Ishikawa (cell line): ENCODE measurements around the gene COA3.

Experiments used
- CEBPB ChIP-seq: IDR thresholded peaks from 2 replicates; pipeline ENCODE4 v1.6.1; 2012
- CREB1 ChIP-seq: IDR thresholded peaks from 2 replicates; pipeline ENCODE4 v1.6.1; 2012; ENCODE audit warnings: low read depth
- EGR1 ChIP-seq: IDR thresholded peaks from 2 replicates; pipeline ENCODE4 v1.6.1; 2012
- EP300 ChIP-seq: IDR thresholded peaks from 2 replicates; pipeline ENCODE4 v1.6.1; 2012; ENCODE audit warnings: borderline replicate concordance
- FOXM1 ChIP-seq: IDR thresholded peaks from 2 replicates; pipeline ENCODE4 v1.6.1; 2012; ENCODE audit warnings: low read depth, borderline replicate concordance
- MAX ChIP-seq: IDR thresholded peaks from 2 replicates; pipeline ENCODE4 v1.6.1; 2012
- NFIC ChIP-seq: IDR thresholded peaks from 2 replicates; pipeline ENCODE4 v1.6.1; 2012
- RAD21 ChIP-seq: IDR thresholded peaks from 2 replicates; pipeline ENCODE4 v1.6.1; 2012; ENCODE audit warnings: low read depth
- REST ChIP-seq: IDR thresholded peaks from 2 replicates; pipeline ENCODE4 v1.6.1; 2012; ENCODE audit warnings: low read depth, mild to moderate bottlenecking
- TAF1 ChIP-seq: IDR thresholded peaks from 2 replicates; pipeline ENCODE4 v1.6.1; 2012; ENCODE audit warnings: low read depth, mild to moderate bottlenecking
- TCF12 ChIP-seq: IDR thresholded peaks from 2 replicates; pipeline ENCODE4 v1.6.1; 2012; ENCODE audit warnings: low read depth
- TEAD4 ChIP-seq: IDR thresholded peaks from 2 replicates; pipeline ENCODE4 v1.6.1; 2012
- USF1 ChIP-seq: IDR thresholded peaks from 2 replicates; pipeline ENCODE4 v1.6.1; 2012
- YY1 ChIP-seq: IDR thresholded peaks from 2 replicates; pipeline ENCODE4 v1.6.1; 2012; ENCODE audit warnings: low read depth
- ZBTB7A ChIP-seq: IDR thresholded peaks from 2 replicates; pipeline ENCODE4 v1.6.1; 2012; ENCODE audit warnings: low read depth

COA3 gene

GRCh38 chr17:42781639-42782165, 16.8 kb downstream of the COA3 start:
- TF ChIP-seq YY1 = no peak
- no peak for TF ChIP-seq FOXM1
- TF ChIP-seq RAD21 = no peak
- no peak for TF ChIP-seq TCF12
- no peak for TF ChIP-seq ZBTB7A
- no peak for TF ChIP-seq TAF1
- no peak for TF ChIP-seq TEAD4
- TF ChIP-seq MAX = no peak
- no peak for TF ChIP-seq CEBPB
- no peak for TF ChIP-seq NFIC
- TF ChIP-seq EP300 = no peak
- TF ChIP-seq CREB1 = no peak
- TF ChIP-seq USF1 = no peak
- no peak for TF ChIP-seq EGR1

GRCh38 chr17:42780851-42781638, 17.5 kb downstream of the COA3 start:
- TF ChIP-seq RAD21 (no peak), TCF12 (no peak), YY1 (no peak), EGR1 (no peak), CREB1 (no peak), EP300 (no peak), REST (no peak), NFIC (no peak), TEAD4 (no peak), USF1 (no peak), TAF1 (no peak), ZBTB7A (no peak)

GRCh38 chr17:42779936-42780850, 18.3 kb downstream of the COA3 start, which contains the start of gene WNK4:
Gene WNK4 (plus strand): TSS chr17:42780610. CDS start chr17:42780699, 89 bp downstream.
- TF ChIP-seq YY1 (no peak), EP300 (no peak), RAD21 (no peak), ZBTB7A (no peak), TCF12 (no peak), NFIC (no peak), REST (no peak), TAF1 (no peak), CEBPB (no peak), MAX (no peak)

- TF ChIP-seq EP300 = no peak
- no peak for TF ChIP-seq MAX
- TF ChIP-seq EGR1 = no peak
- no peak for TF ChIP-seq TAF1
- TF ChIP-seq TCF12 = no peak
- TF ChIP-seq FOXM1 = no peak
- TF ChIP-seq ZBTB7A = no peak
- no peak for TF ChIP-seq USF1
- TF ChIP-seq CREB1 = no peak
- no peak for TF ChIP-seq CEBPB
- no peak for TF ChIP-seq YY1
- no peak for TF ChIP-seq TEAD4
- no peak for TF ChIP-seq REST
- TF ChIP-seq RAD21 = no peak
- no peak for TF ChIP-seq NFIC
Observed at GRCh38 chr17:42779304-42779935, 19.1 kb downstream of the COA3 start.
